Measurements from ENCODE around the gene WNT4.

The WNT4 gene

DNA sequence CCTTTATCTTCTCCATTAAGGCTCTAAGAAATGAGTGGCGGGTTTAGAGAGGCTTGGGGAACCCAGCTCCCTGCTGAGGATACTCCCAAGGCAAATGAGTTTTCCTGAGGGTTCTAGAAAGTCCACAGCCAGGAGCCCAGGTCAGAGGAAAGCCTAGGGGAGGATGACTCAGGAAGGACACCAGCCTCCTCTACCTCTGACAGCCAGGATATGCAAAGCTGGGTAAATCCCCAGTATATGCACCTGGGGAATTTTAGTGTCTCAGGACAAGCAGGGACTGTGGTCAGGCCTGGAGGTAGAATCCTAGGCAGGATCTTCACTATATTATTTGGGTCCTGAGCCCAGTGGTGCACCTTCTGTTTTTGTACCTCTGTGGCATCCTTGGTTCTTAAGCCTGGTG lies 23.5 kb upstream of the WNT4 start:
- H3K9ac ChIP-seq: no peak overlapping the region
- no peak overlapping the region for H2AFZ ChIP-seq
- no peak overlapping the region for H3K27ac ChIP-seq
- no peak overlapping the region for H3K4me2 ChIP-seq (ENCODE audit: low read length)
- no peaks in the 10 kb centered on the region for H3K4me1 ChIP-seq
- no peaks in the 10 kb centered on the region for H3K9me3 ChIP-seq (ENCODE audit: control insufficient read depth, low read length)
- H3K36me3 ChIP-seq (ENCODE audit: control insufficient read depth, insufficient read depth, low read length): no peaks in the 10 kb centered on the region
- H3K79me2 ChIP-seq: no peaks in the 10 kb centered on the region
- H3K4me3 ChIP-seq (ENCODE audit: low read depth, low read length): no peak overlapping the region
- TF ChIP-seq, protein P1, sequence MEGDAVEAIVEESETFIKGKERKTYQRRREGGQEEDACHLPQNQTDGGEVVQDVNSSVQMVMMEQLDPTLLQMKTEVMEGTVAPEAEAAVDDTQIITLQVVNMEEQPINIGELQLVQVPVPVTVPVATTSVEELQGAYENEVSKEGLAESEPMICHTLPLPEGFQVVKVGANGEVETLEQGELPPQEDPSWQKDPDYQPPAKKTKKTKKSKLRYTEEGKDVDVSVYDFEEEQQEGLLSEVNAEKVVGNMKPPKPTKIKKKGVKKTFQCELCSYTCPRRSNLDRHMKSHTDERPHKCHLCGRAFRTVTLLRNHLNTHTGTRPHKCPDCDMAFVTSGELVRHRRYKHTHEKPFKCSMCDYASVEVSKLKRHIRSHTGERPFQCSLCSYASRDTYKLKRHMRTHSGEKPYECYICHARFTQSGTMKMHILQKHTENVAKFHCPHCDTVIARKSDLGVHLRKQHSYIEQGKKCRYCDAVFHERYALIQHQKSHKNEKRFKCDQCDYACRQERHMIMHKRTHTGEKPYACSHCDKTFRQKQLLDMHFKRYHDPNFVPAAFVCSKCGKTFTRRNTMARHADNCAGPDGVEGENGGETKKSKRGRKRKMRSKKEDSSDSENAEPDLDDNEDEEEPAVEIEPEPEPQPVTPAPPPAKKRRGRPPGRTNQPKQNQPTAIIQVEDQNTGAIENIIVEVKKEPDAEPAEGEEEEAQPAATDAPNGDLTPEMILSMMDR (IDR thresholded peaks at IDR 0.05): no peak
- no peaks in the 10 kb centered on the region for H3K27me3 ChIP-seq (ENCODE audit: control insufficient read depth, insufficient read depth, low read length)

DNA sequence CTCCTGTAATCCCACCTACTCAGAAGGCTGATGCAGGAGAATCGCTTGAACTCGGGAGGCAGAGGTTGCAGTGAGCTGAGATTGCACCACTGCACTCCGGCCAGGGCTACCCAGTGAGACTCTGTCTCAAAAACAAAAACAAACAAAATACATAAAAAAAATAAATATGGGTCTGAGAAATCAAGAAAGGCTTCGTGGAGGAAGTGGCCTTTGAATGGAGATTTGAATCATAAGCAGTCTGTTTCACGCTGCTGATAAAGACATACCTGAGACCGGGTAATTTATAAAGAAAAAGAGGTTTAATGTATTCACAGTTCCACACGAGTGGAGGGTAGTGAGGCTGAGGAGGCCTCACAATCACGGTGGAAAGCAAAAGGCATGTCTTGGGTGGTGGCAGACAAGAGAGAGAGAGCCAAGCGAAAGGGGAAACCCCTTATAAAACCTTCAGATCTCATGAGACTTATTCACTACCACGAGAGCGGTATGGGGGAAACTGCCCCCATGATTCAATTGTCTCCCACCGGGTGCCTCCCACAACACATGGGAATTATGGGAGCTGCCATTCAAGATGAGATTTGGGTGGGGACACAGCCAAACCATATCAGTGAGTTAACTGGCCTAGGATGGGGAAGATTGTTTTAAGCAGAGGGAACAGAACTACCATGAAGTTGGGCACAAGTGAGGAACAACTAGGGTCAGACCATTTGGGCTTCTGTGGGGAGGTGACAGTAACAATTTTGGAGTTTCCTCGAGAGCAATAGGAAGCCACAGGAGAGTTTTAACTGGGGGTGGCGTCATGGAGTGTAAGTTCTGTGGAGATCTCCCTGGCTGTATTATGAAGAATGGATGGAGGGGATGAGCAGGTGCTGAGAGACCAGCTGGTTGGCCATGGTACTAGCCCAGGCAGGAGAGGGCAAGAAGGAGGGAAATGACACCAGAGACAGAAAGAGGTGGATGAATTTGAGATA lies 22.2 kb upstream of the WNT4 start:
- H3K4me2 ChIP-seq (ENCODE audit: low read length): no peak overlapping the region
- H3K4me1 ChIP-seq: no peaks in the 10 kb centered on the region
- no peak overlapping the region for H3K4me3 ChIP-seq (ENCODE audit: low read depth, low read length)
- no peak overlapping the region for H2AFZ ChIP-seq
- no peaks in the 10 kb centered on the region for H3K79me2 ChIP-seq
- no peaks in the 10 kb centered on the region for H3K9me3 ChIP-seq (ENCODE audit: control insufficient read depth, low read length)
- no peak overlapping the region for H3K27ac ChIP-seq
- no peaks in the 10 kb centered on the region for H3K36me3 ChIP-seq (ENCODE audit: control insufficient read depth, insufficient read depth, low read length)
- TF ChIP-seq, protein P1 (IDR thresholded peaks at IDR 0.05): no peak
- H3K27me3 ChIP-seq (ENCODE audit: control insufficient read depth, insufficient read depth, low read length): no peaks in the 10 kb centered on the region
- H3K9ac ChIP-seq: no peak overlapping the region

DNA sequence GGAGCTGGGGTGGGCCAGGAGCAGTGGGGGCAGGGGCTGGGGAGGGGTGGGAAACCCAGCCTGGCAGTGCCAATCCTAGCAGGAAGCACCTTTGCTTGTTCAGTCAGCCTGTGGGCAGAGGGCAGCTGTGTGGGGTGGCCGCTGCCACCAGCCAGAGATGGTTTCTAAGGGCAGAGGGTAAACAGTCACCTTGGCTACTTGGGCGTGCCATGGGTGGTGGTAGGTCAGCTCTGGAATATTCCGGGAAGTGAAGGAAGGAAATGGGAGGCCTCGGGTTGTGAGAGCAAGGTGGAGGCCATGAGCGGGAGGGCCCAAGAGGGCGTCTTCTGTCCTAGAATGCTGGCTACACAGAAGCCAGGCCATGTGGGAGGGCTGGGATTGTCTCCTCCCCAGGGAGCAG lies 20.7 kb upstream of the WNT4 start:
- no peak overlapping the region for H3K27ac ChIP-seq

DNA sequence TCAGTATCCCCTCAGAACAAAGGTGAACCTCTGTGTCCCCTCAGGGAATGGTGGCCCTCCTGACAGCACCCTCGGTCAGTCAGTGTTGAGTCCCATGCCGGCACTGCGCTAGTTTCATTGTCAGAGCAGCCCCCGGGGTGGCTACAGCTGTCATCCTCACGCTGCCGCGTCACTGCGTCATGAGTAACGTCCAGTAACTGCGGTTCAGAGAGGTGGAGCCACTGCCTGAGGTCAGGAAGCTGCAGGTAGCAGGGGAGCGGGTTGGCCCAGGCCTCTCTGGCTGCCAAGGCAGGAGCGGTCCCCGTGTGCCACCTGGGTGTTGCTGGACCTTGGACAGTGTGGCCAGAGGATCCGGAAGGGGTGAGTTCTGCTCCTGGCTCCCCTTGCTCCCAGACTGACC lies 20.2 kb upstream of the WNT4 start:
- TF ChIP-seq, protein P1 (IDR thresholded peaks at IDR 0.05): no peak
- no peak overlapping the region for H2AFZ ChIP-seq
- H3K36me3 ChIP-seq (ENCODE audit: control insufficient read depth, insufficient read depth, low read length): no peaks in the 10 kb centered on the region
- H3K9me3 ChIP-seq (ENCODE audit: control insufficient read depth, low read length): no peaks in the 10 kb centered on the region
- no peaks in the 10 kb centered on the region for H3K27me3 ChIP-seq (ENCODE audit: control insufficient read depth, insufficient read depth, low read length)
- no peak overlapping the region for H3K4me2 ChIP-seq (ENCODE audit: low read length)
- no peaks in the 10 kb centered on the region for H3K79me2 ChIP-seq
- no peak overlapping the region for H3K9ac ChIP-seq
- H3K4me3 ChIP-seq (ENCODE audit: low read depth, low read length): no peak overlapping the region
- H3K4me1 ChIP-seq: no peaks in the 10 kb centered on the region
- no peak overlapping the region for H3K27ac ChIP-seq

More for the DNA sequence above, 20.7 kb upstream of the WNT4 start:
- H3K9me3 ChIP-seq (ENCODE audit: control insufficient read depth, low read length): no peaks in the 10 kb centered on the region
- H3K4me2 ChIP-seq (ENCODE audit: low read length): no peak overlapping the region
- H3K36me3 ChIP-seq (ENCODE audit: control insufficient read depth, insufficient read depth, low read length): no peaks in the 10 kb centered on the region
- H3K79me2 ChIP-seq: no peaks in the 10 kb centered on the region
- H3K4me3 ChIP-seq (ENCODE audit: low read depth, low read length): no peak overlapping the region
- H3K4me1 ChIP-seq: no peaks in the 10 kb centered on the region
- TF ChIP-seq, protein P1 (IDR thresholded peaks at IDR 0.05): no peak
- no peaks in the 10 kb centered on the region for H3K27me3 ChIP-seq (ENCODE audit: control insufficient read depth, insufficient read depth, low read length)
- no peak overlapping the region for H3K9ac ChIP-seq
- H2AFZ ChIP-seq: no peak overlapping the region

All from parathyroid adenoma (tissue), 2 donors.